Endothelial cell of hepatic sinusoid (primary cell): ENCODE measurements around the gene BCAT1.
"Not testable (repeated sequence)": the region's sequence is repeated elsewhere in the genome, so short reads cannot be mapped to it uniquely, and the experiment has no call there.

Experiments
- in situ Hi-C: cut with HindIII; loops from 2 replicates; pipeline ENCODE4 v1.10.0; 2017; ENCODE audit warnings: low sequenced_read_pairs

The BCAT1 gene

GRCh38 chr12:24931666-24932405 is 17.1 kb downstream of the BCAT1 start:
- in situ Hi-C loops = no loop called here

GRCh38 chr12:24929953-24930352 is 18.9 kb downstream of the BCAT1 start:
- in situ Hi-C loops = no loop called here

GRCh38 chr12:24928533-24929306 is 20.2 kb downstream of the BCAT1 start:
- in situ Hi-C loops = not testable (repeated sequence)

DNA sequence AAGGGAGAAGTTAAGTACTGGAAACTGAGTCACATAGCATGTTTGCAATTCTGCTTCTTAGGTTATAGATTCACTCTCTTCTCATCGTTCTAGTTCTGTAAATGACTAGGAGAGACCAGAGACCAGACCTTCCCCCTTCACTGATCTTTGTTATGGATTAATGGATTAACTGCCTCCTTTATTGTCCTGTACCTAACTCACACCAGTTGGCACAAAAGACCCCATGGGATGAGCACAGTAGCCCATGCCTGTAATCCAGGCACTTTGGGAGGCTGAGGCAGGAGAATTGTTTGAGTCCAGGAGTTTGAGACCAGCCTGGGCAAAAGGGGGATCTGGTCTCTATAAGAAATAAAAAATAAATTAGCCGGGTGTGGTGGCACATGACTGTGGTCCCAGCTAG is 20.8 kb downstream of the BCAT1 start:
- in situ Hi-C loops = no loop called here

DNA sequence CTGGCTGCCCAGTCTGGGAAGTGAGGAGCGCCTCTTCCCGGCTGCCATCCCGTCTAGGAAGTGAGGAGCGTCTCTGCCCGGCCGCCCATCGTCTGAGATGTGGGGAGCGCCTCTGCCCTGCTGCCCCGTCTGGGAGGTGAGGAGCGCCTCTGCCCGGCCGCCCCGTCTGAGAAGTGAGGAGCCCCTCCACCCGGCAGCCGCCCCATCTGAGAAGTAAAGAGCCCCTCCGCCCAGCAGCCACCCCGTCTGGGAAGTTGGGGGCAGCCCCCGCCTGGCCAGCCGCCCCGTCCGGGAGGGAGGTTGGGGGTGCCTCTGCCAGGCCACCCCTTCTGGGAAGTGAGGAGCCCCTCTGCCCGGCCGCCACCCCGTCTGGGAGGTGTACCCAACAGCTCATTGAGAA is 22.8 kb downstream of the BCAT1 start:
- in situ Hi-C loops = not testable (repeated sequence)

DNA sequence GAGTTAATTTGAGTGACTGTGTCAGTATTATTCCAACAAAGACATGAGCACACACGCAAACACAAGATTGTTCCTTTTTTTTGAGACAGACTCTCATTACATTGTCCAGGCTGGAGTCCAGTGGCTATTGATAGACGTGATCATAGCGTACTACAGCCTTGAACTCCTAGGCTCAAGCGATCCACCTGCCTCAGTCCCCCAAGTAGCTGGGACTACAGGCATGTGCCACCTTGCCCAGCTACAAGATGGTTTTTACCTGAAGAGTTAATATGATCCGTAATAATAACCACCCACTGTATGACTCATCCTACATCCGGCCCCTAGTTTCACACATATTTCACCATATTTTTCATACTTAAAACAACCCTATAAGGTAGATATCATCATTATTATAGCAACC is 26.8 kb downstream of the BCAT1 start:
- in situ Hi-C loops = no loop called here

DNA sequence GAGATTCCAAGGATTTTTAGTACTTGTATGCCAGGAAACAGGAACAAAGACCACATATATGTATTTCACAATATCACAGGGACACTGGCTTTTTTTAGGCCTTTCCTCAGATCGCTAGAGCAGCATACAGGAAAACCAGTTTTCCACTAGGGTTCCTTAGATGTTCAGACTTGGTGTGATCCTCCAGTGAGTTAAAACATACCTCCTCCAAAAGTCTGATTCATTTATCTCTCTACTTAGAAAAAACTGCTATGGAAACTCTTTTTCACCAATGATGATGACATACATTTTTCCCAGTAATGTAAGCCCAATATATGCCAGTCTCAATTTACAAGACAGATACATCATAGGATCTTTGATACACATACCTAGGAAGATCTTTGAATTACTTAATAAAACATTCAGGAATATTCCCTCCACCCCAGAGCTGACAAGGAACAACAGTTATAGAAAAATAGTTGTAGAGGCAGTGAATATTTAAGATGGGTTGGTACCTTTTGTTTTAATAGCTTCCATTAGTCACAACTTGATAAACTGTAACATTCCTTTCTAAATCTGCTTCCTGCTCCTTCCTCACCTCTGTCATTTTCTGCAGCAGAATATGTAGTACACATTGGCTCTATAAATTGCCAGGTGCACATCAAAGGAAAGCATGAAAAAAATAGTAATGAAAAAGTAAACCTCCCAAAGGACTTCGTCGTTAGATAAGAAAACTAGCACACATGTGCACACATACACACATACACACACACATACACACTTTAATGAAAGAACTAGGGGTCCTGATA is 27.5 kb downstream of the BCAT1 start:
- in situ Hi-C loops = no loop called here

GRCh38 chr12:24920141-24920540 is 28.8 kb downstream of the BCAT1 start:
- in situ Hi-C loops = no loop called here

DNA sequence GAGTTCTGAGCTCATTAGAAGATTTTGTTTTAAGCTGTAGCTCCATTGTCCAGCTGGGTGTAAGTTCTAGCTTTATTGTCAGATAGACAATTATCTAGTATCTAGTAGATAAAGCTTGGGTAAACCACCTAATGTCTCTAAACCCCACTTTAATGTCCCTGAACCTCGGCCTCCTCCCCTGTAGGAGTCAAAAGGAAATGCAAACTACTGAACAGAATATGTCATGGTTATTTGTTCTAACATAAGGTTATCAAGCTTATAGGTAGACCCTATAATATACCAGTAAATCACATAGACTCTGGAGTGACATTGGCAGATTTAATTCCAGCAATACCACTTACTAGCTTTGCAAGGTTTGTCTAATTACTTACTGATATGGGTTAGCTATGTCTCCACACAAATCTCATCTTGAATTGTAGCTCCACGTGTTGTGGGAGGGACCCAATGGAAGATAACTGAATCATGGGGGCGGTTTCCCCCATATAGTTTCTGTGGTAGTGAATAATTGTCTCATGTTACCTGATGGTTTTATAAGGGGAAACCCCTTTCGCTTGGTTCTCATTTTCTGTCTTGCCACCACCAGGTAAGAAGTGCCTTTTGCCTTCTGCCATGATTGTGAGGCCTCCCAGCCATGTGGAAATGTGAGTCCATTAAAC is 29.4 kb downstream of the BCAT1 start:
- in situ Hi-C loops = no loop called here

DNA sequence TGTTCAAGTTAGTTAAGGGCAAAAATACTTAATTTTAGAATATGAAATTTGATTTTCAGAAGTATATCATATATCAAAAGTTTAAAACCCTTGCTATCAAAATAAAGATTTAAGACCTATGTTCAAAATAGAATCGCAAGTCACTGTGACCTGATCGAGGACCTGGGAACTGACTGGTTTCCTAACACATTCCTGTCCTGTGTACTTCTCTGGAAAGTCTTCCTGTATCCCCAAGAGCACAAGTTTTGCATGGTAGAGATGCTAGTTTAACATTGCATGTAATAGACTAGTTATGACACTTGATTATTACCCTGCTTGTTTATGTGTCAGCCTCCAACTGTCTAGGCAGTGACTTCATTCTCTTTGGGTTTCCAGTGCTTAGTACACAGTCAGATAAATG is 30.3 kb downstream of the BCAT1 start:
- in situ Hi-C loops = no loop called here

DNA sequence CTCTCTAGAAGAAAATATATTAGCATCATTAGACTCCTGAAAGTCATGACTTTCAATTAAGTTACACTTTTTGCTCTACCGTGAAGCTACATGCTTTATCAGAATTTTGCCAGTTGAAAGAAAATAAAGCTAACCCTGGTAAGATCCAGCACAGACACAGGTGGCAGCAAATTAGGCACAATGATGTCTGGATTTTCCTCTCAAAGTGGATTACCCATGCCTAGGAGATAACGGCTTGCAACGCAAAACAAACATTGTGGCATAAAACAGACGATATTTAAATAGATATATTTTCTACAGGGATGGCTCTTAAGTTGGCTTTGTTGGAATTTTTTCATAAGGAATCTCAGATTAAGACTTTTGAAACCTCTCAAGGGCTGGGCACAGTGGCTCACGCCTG is 33.4 kb downstream of the BCAT1 start:
- in situ Hi-C loops = no loop called here

DNA sequence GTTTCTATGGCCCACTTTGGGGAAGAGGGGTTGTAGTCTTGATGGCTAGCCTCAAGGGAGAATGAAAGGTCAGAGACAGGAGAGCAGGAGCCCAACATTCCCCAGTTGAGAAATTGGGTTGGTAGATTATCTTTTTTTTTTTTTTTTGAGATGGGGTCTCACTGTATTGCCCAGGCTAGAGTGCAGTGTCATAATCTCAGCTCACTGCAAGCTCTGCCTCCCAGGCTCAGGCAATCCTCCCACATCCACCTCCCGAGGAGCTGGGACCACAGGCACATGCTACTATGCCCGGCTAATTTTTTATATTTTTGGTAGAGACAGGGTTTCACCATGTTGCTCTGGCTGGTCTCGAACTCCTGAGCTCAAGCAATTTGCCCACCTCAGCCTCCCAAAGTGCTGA is 34.9 kb downstream of the BCAT1 start:
- in situ Hi-C loops = loop anchor here (5.0 kb wide), 1 partner anchor 33 kb away; the partner anchor contains the start of gene BCAT1

DNA sequence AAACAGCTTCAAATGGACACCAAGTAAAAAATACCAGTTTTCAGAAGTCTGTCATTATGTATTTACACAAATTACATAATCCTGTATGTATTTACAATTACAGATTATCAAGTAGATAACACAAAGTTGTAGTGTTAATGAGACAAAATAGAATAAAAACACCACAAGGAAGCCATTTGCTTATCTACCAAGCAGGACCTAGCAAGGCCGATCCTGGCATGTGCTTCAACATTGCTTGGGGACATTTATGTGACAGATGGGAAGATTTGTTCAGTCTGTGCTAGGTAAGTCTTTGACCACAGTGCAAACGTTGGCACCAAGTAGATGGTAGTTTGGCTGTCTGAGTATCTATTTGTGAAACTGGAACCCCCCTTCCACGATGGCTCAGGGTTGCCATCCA is 35.8 kb downstream of the BCAT1 start:
- in situ Hi-C loops = loop anchor here (5.0 kb wide), 1 partner anchor 34 kb away; the partner anchor contains the start of gene BCAT1

GRCh38 chr12:24911271-24911791 is 37.6 kb downstream of the BCAT1 start:
- in situ Hi-C loops = loop anchor here (5.0 kb wide), 1 partner anchor 36 kb away; the partner anchor contains the start of gene BCAT1

- in situ Hi-C loops = loop anchor here (5.0 kb wide), 1 partner anchor 37 kb away; the partner anchor contains the start of gene BCAT1
These were observed 38.7 kb downstream of the BCAT1 start for GRCh38 chr12:24910192-24910591.

DNA sequence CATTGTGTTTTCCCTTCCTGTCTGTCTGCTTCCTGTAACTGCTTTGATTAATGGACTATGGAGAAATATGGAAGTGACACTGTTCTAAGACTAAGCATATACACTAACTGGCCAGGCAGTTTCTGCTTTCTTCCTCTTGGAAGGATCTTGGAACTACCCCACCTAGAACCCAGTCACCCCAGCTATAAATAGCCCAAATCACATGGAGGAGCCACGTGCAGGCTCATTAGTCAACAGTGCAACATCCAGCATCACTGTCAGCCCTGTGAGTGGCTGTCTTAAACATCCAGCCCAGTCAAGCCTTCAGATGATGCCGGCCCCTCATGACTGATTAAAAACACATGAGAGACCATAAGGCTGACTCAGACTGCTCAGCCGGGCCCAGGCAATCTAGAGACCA is 39.2 kb downstream of the BCAT1 start:
- in situ Hi-C loops = loop anchor here (5.0 kb wide), 1 partner anchor 38 kb away; the partner anchor contains the start of gene BCAT1

- in situ Hi-C loops = no loop called here
These were observed 41.4 kb downstream of the BCAT1 start for GRCh38 chr12:24907464-24907863.

DNA sequence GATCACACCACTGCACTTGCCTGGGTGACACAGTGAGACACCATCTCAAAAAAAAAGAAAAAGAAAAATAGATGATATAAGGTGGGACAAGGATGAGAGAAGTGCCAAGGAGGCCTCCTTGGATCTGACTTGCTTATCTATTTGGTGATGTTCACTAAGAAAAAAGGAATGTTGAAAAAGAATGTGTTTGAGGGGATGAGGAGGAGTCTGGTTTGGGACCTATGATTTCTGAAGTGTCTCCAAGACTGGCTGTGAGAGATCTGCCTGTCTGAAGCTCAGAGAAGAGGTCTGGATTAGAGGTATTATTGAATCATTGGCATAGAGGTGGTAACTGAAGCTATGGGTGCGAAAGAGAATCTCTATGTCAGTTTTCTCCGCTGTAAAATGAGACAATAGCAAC is 42.8 kb downstream of the BCAT1 start:
- in situ Hi-C loops = no loop called here

DNA sequence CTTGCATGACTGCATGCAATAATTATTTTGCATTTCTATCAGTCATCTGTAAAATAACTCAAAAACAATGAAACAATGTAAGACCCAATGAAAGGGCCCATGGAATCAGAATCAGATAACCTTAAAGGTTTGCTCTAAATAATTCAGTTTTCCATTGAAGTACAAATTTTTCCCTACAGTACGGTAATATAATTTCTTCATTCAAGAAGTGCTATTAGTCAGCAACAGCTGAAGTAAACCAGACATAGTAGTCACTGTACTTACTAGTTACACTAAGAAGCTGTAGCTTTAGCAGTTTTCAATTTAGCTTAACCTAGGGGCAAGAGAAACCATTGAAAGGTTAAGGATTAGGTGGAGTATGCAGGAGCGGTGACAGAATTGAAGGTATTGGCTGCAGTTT is 43.5 kb downstream of the BCAT1 start:
- in situ Hi-C loops = no loop called here

GRCh38 chr12:24904871-24905270 is 44.0 kb downstream of the BCAT1 start:
- in situ Hi-C loops = no loop called here
